ENCODE data around the gene CXorf65.

GRCh38 chrX:71103110-71103983, 3.2 kb downstream of the CXorf65 start:
- TF ChIP-seq CTCF (IDR thresholded peaks at IDR 0.05) (no peak), EP300 (IDR thresholded peaks at IDR 0.05) (no peak), POLR2A (IDR thresholded peaks at IDR 0.05) (no peak)
